AG09319 (cell line): ENCODE data around the gene PTPN3.
"Not testable (repeated sequence)": the region's sequence is repeated elsewhere in the genome, so short reads cannot be mapped to it uniquely, and the experiment has no call there.

Source experiments
- DNase-seq: peaks from one replicate; pipeline ENCODE4 v3.0.0-alpha.2; 2010; ENCODE audit warnings: low read depth; ENCODE audit errors: extremely low read depth
- CTCF ChIP-seq: IDR thresholded peaks from 2 replicates; pipeline ENCODE4 v1.5.1; 2011; ENCODE audit warnings: low read depth, mild to moderate bottlenecking, inconsistent platforms, low read length, moderate library complexity

Gene PTPN3

GRCh38 chr9:109498195-109499092, at the start of gene PTPN3:
Gene PTPN3 (minus strand): TSS chr9:109498307. CDS start chr9:109463434, 34,873 bp downstream.
- DNase-seq, result no peak
- TF ChIP-seq CTCF, result no peak

GRCh38 chr9:109544954-109545353, 46.8 kb upstream of the PTPN3 start:
- DNase-seq, result not testable (repeated sequence)

- no peak for TF ChIP-seq CTCF
- DNase-seq, result no peak
Measured at GRCh38 chr9:109542922-109543321, 44.8 kb upstream of the PTPN3 start.

GRCh38 chr9:109538346-109538745, 40.2 kb upstream of the PTPN3 start:
- no peak for TF ChIP-seq CTCF
- no peak for DNase-seq

GRCh38 chr9:109537288-109537687, 39.2 kb upstream of the PTPN3 start:
- TF ChIP-seq CTCF, result no peak
- no peak for DNase-seq

- TF ChIP-seq CTCF, result no peak
- DNase-seq, result no peak
Measured at GRCh38 chr9:109536859-109537258, 38.8 kb upstream of the PTPN3 start.

GRCh38 chr9:109535365-109535764, 37.3 kb upstream of the PTPN3 start:
- DNase-seq, result no peak
- no peak for TF ChIP-seq CTCF

- TF ChIP-seq CTCF, result no peak
- no peak for DNase-seq
Measured at GRCh38 chr9:109534151-109534550, 36.0 kb upstream of the PTPN3 start.

GRCh38 chr9:109532652-109533051, 34.5 kb upstream of the PTPN3 start:
- DNase-seq, result not testable (repeated sequence)
